Fibroblast of villous mesenchyme (primary cell): ENCODE results near the gene LSM8. TPM values are rescaled to one million over a fixed set of nuclear protein-coding genes. Genes with fewer than 3 reads are reported as not detected.

Experiments
- DNase-seq: peaks from one replicate; pipeline ENCODE4 v3.0.0-alpha.2; 2010; ENCODE audit warnings: low read depth
- H3K4me3 ChIP-seq: 2 replicates; pipeline ENCODE4 v1.5.1; 2011; ENCODE audit warnings: low read depth, mild to moderate bottlenecking, low read length
- total RNA-seq: library from RNA; depleted of rRNA; stranded (reverse); fragments of >200 nt; gene quantifications from 2 replicates; pipeline ENCODE4 v1.2.3, GENCODE V29; 2012
- TF ChIP-seq, protein P1 (sequence below): IDR thresholded peaks from 2 replicates; pipeline ENCODE4 v1.5.1; 2012; ENCODE audit warnings: low read depth, mild to moderate bottlenecking, low read length; ENCODE audit not compliant: insufficient read depth

Gene LSM8
- total RNA-seq, 1 donor, result 28.5 TPM

DNA sequence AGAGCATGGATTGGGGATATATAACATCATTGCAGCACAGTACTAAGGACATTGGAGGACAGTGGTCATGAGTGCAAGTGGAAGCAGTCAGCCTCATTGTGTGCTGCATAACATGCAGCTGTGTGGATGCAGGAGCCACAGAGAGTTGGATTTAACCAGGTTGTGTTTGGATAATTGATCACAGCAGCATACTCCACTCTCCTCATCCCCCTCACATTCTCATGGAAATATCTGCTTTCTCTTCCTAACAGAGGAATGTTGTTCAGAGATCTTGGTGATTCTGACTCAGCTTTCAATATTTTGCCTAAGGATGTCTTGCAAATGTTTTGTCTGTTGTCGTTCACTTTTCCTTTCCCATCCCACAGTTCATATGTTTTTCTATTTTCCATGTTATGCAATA lies 31.8 kb upstream of the LSM8 start:
- DNase-seq, result no peak
- TF ChIP-seq, protein P1, sequence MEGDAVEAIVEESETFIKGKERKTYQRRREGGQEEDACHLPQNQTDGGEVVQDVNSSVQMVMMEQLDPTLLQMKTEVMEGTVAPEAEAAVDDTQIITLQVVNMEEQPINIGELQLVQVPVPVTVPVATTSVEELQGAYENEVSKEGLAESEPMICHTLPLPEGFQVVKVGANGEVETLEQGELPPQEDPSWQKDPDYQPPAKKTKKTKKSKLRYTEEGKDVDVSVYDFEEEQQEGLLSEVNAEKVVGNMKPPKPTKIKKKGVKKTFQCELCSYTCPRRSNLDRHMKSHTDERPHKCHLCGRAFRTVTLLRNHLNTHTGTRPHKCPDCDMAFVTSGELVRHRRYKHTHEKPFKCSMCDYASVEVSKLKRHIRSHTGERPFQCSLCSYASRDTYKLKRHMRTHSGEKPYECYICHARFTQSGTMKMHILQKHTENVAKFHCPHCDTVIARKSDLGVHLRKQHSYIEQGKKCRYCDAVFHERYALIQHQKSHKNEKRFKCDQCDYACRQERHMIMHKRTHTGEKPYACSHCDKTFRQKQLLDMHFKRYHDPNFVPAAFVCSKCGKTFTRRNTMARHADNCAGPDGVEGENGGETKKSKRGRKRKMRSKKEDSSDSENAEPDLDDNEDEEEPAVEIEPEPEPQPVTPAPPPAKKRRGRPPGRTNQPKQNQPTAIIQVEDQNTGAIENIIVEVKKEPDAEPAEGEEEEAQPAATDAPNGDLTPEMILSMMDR, result no peak
- H3K4me3 ChIP-seq, result no peak overlapping the region

DNA sequence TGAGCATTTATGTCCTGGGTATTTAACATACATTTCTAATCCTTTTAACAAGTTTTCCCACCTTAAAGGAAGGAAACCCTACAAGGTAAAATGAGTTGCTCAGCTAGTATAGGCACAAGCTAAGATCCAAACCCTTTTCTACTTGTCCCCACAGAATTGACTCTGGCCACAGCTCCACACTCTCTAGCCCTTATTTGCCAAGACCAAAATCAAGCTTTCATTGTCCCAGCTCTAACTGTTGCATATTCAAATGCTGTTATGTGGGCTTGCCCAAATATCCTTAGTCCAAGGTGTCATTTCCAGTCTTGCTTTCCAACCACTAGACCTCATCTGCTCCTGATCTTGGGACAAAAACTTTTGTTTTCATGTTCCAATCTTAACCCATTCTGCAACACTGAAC lies 31.3 kb upstream of the LSM8 start:
- DNase-seq, result no peak
- TF ChIP-seq, protein P1, result no peak

DNA sequence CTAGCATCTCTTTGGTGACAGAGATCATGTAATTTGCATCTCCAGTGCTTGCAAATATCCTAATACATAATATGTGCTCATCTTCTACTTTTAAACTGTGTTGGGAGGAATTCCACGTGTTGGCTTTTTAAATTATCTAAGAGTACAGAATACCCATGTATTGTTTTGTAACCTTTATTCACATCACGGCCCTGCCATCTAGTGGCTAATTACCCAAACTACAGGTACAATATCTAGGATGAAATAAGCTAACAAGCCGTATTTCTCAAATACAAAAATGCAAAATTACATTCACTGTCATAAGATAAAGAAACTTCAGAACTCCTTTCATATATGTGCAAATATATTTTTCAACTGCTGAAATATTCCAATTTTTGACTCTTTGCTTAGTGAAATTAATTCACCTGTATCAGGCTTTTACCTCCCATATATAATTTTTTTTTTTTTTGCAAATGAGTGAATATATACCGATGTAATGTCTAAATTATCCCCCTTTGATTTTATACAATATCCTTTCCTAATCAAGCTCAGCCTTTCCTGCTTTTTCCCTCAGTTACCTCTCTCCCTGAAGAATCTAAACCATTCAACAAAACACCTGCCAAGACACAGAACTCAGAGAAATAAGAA lies 30.3 kb upstream of the LSM8 start:
- H3K4me3 ChIP-seq, result no peak overlapping the region
- TF ChIP-seq, protein P1, result peak; percentile 58
- peak; percentile 39 for DNase-seq

More for the DNA sequence above, 31.3 kb upstream of the LSM8 start:
- no peak overlapping the region for H3K4me3 ChIP-seq

DNA sequence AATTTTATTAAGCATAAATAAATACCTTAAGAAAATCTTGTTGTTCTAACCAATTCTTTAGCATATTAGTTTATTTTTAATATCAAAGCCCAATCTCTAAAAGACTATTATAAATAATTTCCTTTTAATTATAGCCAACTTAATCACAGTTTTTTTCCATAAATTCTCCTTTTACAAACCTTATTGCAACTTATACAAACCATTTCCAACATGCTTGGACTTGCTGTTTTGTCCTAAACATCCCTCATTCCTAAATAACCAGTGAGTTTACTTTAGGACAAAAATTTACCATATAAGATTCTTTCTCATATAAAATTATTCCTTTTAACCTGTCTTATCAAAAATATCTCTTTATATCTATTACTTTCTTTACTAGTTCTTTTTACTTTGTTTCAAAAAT lies 25.2 kb upstream of the LSM8 start:
- DNase-seq, result no peak
- no peak overlapping the region for H3K4me3 ChIP-seq
- TF ChIP-seq, protein P1, result no peak

DNA sequence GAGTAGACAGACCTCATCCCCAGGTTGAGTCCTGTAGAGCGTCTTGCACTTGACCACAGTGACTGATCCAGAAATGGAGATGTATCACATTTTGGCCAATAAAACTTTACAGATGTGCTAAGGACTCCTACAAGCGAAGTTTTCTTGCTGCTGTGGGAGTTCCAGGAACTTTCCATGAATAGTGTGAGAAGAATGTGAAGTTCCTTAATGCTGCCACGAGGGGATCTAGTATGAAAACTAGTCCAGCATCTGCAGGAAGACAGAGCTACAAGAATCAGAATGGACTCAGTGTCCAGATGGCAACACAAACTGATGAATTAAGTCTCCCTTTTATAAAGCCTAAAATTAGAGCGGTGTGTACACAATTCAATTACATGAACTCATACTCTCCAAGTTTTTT lies 14.8 kb upstream of the LSM8 start:
- peak; percentile 41 for DNase-seq
- TF ChIP-seq, protein P1, result peak; percentile 39
- H3K4me3 ChIP-seq, result no peak overlapping the region

DNA sequence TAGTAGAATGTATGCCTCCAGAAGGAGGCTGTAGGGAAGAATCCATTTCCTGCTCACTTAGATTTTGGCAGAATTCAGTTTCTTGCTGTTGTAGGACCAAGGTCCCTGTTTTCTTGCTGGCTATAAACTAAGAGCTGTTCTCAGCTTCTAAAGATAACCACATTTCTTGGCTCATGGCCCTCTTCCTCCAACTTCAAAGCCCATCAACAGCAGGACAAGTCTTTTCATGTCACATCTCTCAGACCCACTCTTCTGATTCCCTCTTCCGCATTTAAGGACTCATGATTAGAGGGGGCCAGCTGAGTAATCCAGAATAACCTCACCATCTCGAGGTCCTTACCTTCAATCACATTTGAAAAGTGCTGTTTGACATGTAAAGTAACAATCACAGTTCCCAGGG lies 8.2 kb upstream of the LSM8 start:
- TF ChIP-seq, protein P1, result no peak
- no peak overlapping the region for H3K4me3 ChIP-seq
- no peak for DNase-seq

DNA sequence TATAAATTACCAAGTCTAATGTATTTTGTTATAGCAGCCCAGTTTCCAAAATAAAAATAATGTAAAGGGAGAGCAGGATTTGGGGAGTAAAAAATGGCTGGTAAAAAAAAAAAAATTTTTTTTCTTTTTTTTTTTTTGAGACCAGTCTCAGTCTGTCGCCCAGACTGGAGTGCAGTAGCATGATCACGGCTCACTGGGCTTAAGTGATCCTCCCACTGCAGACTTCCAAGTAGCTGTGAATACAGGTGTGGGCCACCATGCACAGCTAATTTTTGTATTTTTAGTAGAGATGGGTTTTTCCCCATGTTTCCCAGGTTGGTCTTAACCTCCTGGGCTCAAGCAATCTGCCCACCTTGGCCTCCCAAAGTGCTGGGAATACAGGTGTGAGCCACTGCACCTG lies 4.8 kb upstream of the LSM8 start:
- no peak for DNase-seq
- TF ChIP-seq, protein P1, result no peak
- no peak overlapping the region for H3K4me3 ChIP-seq
